ENCODE results near the gene SLC35E3.

- TF ChIP-seq CEBPB (IDR thresholded peaks at IDR 0.05; ENCODE audit: low read depth) (no peak), CTCF (IDR thresholded peaks at IDR 0.05 in 2 of 3, conservative IDR thresholded peaks at IDR 0.05 in 1 of 3; ENCODE audit: borderline replicate concordance in 1 of 3, insufficient read depth in 1 of 3, low read depth in 2 of 3, low read length in 2 of 3) (no peak), POLR2A (IDR thresholded peaks at IDR 0.05; ENCODE audit: borderline replicate concordance, extremely low read depth, insufficient read depth, insufficient read length) (no peak), JUND (IDR thresholded peaks at IDR 0.05) (no peak), POLR2AphosphoS5 (IDR thresholded peaks at IDR 0.05; ENCODE audit: low read depth, low read length) (no peak)
Measured at GRCh38 chr12:68806488-68807237, 60.7 kb downstream of the SLC35E3 start.

Data from HCT116 (cell line).